NB4 (cell line): ENCODE measurements around the gene BNIP1.

Experiments used
- MYC ChIP-seq: IDR thresholded peaks from 2 replicates; pipeline ENCODE4 v1.6.1; 2011; ENCODE audit warnings: low read depth, low read length
- POLR2A ChIP-seq: IDR thresholded peaks from 2 replicates; pipeline ENCODE4 v1.6.1; 2011; ENCODE audit warnings: mild to moderate bottlenecking; ENCODE audit not compliant: insufficient read length; ENCODE audit errors: extremely low read depth
- TF ChIP-seq, protein P1 (sequence below): IDR thresholded peaks from one replicate; pipeline ENCODE4 v1.5.1; 2012; ENCODE audit warnings: low read depth, low read length

- TF ChIP-seq POLR2A (no peak), MYC (no peak)
- TF ChIP-seq, protein P1, sequence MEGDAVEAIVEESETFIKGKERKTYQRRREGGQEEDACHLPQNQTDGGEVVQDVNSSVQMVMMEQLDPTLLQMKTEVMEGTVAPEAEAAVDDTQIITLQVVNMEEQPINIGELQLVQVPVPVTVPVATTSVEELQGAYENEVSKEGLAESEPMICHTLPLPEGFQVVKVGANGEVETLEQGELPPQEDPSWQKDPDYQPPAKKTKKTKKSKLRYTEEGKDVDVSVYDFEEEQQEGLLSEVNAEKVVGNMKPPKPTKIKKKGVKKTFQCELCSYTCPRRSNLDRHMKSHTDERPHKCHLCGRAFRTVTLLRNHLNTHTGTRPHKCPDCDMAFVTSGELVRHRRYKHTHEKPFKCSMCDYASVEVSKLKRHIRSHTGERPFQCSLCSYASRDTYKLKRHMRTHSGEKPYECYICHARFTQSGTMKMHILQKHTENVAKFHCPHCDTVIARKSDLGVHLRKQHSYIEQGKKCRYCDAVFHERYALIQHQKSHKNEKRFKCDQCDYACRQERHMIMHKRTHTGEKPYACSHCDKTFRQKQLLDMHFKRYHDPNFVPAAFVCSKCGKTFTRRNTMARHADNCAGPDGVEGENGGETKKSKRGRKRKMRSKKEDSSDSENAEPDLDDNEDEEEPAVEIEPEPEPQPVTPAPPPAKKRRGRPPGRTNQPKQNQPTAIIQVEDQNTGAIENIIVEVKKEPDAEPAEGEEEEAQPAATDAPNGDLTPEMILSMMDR, result no peak
Measured at GRCh38 chr5:173143567-173143966, 764 bp upstream of the BNIP1 start.
